ENCODE results near the gene THBD. TPM values are rescaled to one million over a fixed set of nuclear protein-coding genes. Genes with fewer than 3 reads are reported as not detected.
A peak's percentile ranks its signal among the peaks of the same experiment; 100 is the strongest.

The THBD gene
- total RNA-seq, 1 experiment from 2014 or later: 3.1 TPM

DNA sequence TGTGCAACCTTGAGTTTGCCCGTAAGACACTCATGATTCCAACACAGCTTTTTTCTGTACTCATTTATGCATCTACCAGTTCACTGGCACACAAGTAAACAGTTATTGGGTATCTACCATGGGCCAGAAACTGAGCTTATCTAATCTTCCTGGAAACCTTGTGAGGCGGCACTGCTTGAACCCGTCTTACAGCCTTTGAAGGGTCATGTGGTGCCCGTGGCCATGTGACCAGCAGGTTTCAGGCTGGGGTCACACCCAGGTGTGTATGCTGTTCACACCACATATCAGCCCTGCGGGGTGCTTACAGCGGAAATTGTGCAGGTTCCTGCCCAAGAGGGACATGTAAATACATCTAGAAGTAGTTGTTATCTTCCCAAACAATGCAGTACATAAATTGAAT is 6.1 kb downstream of the THBD start:
- no peaks in the 10 kb centered on the region for H3F3A ChIP-seq (ENCODE audit: low read length, unreplicated experiment)
- H3K9ac ChIP-seq (ENCODE audit: low read length): no peak overlapping the region
- H3K4me1 ChIP-seq (ENCODE audit: insufficient read depth, low read length): peaks cover 12% of the 10 kb centered on the region
- no peak for ATAC-seq
- H3K9me3 ChIP-seq (ENCODE audit: low read length): no peaks in the 10 kb centered on the region
- no peaks in the 10 kb centered on the region for H3K36me3 ChIP-seq (ENCODE audit: low read depth, low read length)
- POLR2A ChIA-PET (ENCODE audit: unreplicated experiment): no interaction called here
- H3K79me2 ChIP-seq (ENCODE audit: low read length): no peaks in the 10 kb centered on the region
- peaks cover 22% of the 10 kb centered on the region for H3K27me3 ChIP-seq (ENCODE audit: low read length)
- no peaks in the 10 kb centered on the region for H3K9me2 ChIP-seq (replicated peaks; ENCODE audit: low read length)
- H3K27ac ChIP-seq (ENCODE audit: low read length): no peak overlapping the region
- CTCF ChIA-PET: no interaction called here
- TF ChIP-seq, protein P1, sequence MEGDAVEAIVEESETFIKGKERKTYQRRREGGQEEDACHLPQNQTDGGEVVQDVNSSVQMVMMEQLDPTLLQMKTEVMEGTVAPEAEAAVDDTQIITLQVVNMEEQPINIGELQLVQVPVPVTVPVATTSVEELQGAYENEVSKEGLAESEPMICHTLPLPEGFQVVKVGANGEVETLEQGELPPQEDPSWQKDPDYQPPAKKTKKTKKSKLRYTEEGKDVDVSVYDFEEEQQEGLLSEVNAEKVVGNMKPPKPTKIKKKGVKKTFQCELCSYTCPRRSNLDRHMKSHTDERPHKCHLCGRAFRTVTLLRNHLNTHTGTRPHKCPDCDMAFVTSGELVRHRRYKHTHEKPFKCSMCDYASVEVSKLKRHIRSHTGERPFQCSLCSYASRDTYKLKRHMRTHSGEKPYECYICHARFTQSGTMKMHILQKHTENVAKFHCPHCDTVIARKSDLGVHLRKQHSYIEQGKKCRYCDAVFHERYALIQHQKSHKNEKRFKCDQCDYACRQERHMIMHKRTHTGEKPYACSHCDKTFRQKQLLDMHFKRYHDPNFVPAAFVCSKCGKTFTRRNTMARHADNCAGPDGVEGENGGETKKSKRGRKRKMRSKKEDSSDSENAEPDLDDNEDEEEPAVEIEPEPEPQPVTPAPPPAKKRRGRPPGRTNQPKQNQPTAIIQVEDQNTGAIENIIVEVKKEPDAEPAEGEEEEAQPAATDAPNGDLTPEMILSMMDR (conservative IDR thresholded peaks at IDR 0.05; ENCODE audit: low read depth, low read length): no peak
- TF ChIP-seq EZH2phosphoT487 (IDR thresholded peaks at IDR 0.05; ENCODE audit: borderline replicate concordance, low read length) (no peak), EZH2 (IDR thresholded peaks at IDR 0.05; ENCODE audit: low read length, unreplicated experiment) (no peak)
- H3K4me3 ChIP-seq (ENCODE audit: low read length): no peak overlapping the region
- H2AFZ ChIP-seq (ENCODE audit: low read length): no peak overlapping the region
- BruUV-seq (replicated peaks): no TSS peak
- DNase-seq: no peak
- H4K20me1 ChIP-seq (ENCODE audit: low read length): no peaks in the 10 kb centered on the region
- H3K4me2 ChIP-seq (ENCODE audit: low read length): no peak overlapping the region
- intact Hi-C loops (cut with micrococcal nuclease): no loop called here

DNA sequence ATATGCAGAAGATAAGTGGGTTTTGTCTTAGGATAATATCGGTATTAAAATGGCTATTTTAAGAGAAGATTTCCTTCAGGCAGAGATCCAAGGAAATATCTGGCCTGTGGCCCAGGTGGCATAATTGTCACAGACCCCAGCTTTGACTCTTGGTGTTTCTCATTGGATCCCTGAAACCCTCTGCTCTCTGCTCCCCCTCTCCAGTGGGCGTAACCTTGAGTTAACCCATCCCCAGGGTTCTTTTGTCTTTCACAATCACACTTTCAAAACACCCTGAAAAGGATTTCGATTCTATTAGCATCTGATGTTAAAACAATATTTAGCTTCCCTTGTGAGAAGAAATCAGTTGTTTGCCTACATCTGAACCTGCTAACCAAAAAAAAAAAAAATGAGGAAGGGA is 7.2 kb downstream of the THBD start:
- Histone ChIP-seq H3K79me2 (ENCODE audit: low read length) (no peaks in the 10 kb centered on the region), H2AFZ (ENCODE audit: low read length) (no peak overlapping the region), H3K9me2 (replicated peaks; ENCODE audit: low read length) (no peaks in the 10 kb centered on the region), H3K4me3 (ENCODE audit: low read length) (no peak overlapping the region), H3K27me3 (ENCODE audit: low read length) (peaks cover 28% of the 10 kb centered on the region), H4K20me1 (ENCODE audit: low read length) (no peaks in the 10 kb centered on the region), H3K9me3 (ENCODE audit: low read length) (no peaks in the 10 kb centered on the region), H3K9ac (ENCODE audit: low read length) (no peak overlapping the region), H3F3A (ENCODE audit: low read length, unreplicated experiment) (no peaks in the 10 kb centered on the region), H3K36me3 (ENCODE audit: low read depth, low read length) (no peaks in the 10 kb centered on the region), H3K27ac (ENCODE audit: low read length) (no peak overlapping the region), H3K4me1 (ENCODE audit: insufficient read depth, low read length) (peaks cover 12% of the 10 kb centered on the region), H3K4me2 (ENCODE audit: low read length) (no peak overlapping the region)
- BruUV-seq (replicated peaks): no TSS peak
- no peak for TF ChIP-seq EZH2 (IDR thresholded peaks at IDR 0.05; ENCODE audit: low read length, unreplicated experiment)
- TF ChIP-seq, protein P1 (conservative IDR thresholded peaks at IDR 0.05; ENCODE audit: low read depth, low read length): no peak
- no peak for TF ChIP-seq EZH2phosphoT487 (IDR thresholded peaks at IDR 0.05; ENCODE audit: borderline replicate concordance, low read length)
- ATAC-seq: no peak
- intact Hi-C loops (cut with micrococcal nuclease): no loop called here
- no peak for DNase-seq
- CTCF ChIA-PET: no interaction called here
- POLR2A ChIA-PET (ENCODE audit: unreplicated experiment): no interaction called here

DNA sequence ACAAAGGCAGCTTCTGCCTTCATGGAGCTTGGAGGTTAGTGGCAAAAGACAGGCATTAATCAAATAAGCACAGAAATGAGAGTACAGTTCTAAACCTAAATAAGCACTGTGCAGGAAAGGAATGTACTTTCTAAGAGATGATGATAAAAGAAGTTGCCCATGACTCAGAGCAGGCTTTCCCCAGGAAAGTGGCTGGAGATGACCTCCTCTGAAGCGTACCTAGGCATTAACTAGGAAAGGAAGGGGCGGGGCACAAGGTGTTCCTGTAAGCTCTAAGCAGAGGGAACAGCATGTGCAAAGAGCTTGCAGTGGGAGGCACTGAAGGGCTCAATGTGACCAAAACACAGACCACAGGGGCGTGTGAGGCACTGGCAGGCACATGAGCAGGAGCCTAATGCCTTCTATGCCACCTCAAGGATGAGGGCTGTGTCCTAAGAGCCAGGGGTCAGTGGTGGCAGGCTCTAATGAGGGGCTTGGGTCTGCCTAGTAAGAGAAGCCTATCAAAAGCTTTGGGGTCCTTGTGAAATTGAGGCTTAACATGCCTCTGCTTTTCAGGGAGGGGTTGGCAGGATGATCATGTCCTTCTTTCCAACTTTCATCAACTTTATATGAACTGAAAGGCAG is 9.5 kb downstream of the THBD start:
- no TSS peak for BruUV-seq (replicated peaks)
- intact Hi-C loops (cut with micrococcal nuclease): no loop called here
- Histone ChIP-seq H3K27ac (ENCODE audit: low read length) (no peak overlapping the region), H3F3A (ENCODE audit: low read length, unreplicated experiment) (no peaks in the 10 kb centered on the region), H4K20me1 (ENCODE audit: low read length) (no peaks in the 10 kb centered on the region), H3K27me3 (ENCODE audit: low read length) (peaks cover 28% of the 10 kb centered on the region), H2AFZ (ENCODE audit: low read length) (no peak overlapping the region), H3K9ac (ENCODE audit: low read length) (no peak overlapping the region), H3K4me2 (ENCODE audit: low read length) (no peak overlapping the region), H3K4me3 (ENCODE audit: low read length) (no peak overlapping the region), H3K9me3 (ENCODE audit: low read length) (no peaks in the 10 kb centered on the region), H3K9me2 (replicated peaks; ENCODE audit: low read length) (no peaks in the 10 kb centered on the region), H3K36me3 (ENCODE audit: low read depth, low read length) (no peaks in the 10 kb centered on the region), H3K4me1 (ENCODE audit: insufficient read depth, low read length) (no peaks in the 10 kb centered on the region), H3K79me2 (ENCODE audit: low read length) (no peaks in the 10 kb centered on the region)
- DNase-seq (peak; percentile 23), ATAC-seq (no peak)
- ChIA-PET POLR2A (ENCODE audit: unreplicated experiment) (no interaction called here), CTCF (no interaction called here)
- TF ChIP-seq, protein P1 (conservative IDR thresholded peaks at IDR 0.05; ENCODE audit: low read depth, low read length): no peak
- no peak for TF ChIP-seq EZH2 (IDR thresholded peaks at IDR 0.05; ENCODE audit: low read length, unreplicated experiment)
- TF ChIP-seq EZH2phosphoT487 (IDR thresholded peaks at IDR 0.05; ENCODE audit: borderline replicate concordance, low read length): no peak
